Measurements from ENCODE around the gene ADGRA3.

GRCh38 chr4:22504447-22504846 is 11.4 kb downstream of the ADGRA3 start:
- TF ChIP-seq CTCF (conservative IDR thresholded peaks at IDR 0.05; ENCODE audit: low read depth, low read length), result no peak
- TF ChIP-seq EZH2 (IDR thresholded peaks at IDR 0.05; ENCODE audit: borderline replicate concordance, low read depth, low read length, poor library complexity, severe bottlenecking), result no peak

Measured in A673 (cell line).